GM19467 (cell line): ENCODE data around the gene SRM.
A peak's percentile ranks its signal among the peaks of the same experiment; 100 is the strongest.
"Not testable (repeated sequence)": the region's sequence is repeated elsewhere in the genome, so short reads cannot be mapped to it uniquely, and the experiment has no call there.

ENCODE experiments used
- ATAC-seq: cut with Tn5 transposase; IDR thresholded peaks from one replicate; pipeline ENCODE4 v1.9.1; 2021; ENCODE audit warnings: mild to moderate bottlenecking, moderate library complexity; ENCODE audit not compliant: unreplicated experiment

Gene SRM

GRCh38 chr1:11023201-11023600 is 36.6 kb downstream of the SRM start:
- ATAC-seq: no peak

- no peak for ATAC-seq
Observed at GRCh38 chr1:11019971-11020370, 39.8 kb downstream of the SRM start.

GRCh38 chr1:11019358-11019757 is 40.5 kb downstream of the SRM start:
- ATAC-seq: not testable (repeated sequence)

GRCh38 chr1:11013160-11013531 is 46.7 kb downstream of the SRM start:
- ATAC-seq: no peak

GRCh38 chr1:11012260-11013159 is 47.3 kb downstream of the SRM start, which contains the start of gene TARDBP:
TSS of gene TARDBP (plus strand) at chr1:11012654. CDS start at chr1:11013728, 1,074 bp downstream.
- peak; percentile 79 for ATAC-seq
